Activated CD4-positive, alpha-beta T cell treated with anti-CD3 and anti-CD28 coated beads, Interleukin-2, Interleukin-6, amounts not matched to agents 100 ng/mL and 50 ng/mL, durations not matched to agents 16 hours and 8 hours (primary cell): ENCODE measurements around the gene FBLN2.

Source experiments
- DNase-seq: peaks from one replicate; pipeline ENCODE4 v3.0.0-alpha.2; 2020

FBLN2 gene

DNA sequence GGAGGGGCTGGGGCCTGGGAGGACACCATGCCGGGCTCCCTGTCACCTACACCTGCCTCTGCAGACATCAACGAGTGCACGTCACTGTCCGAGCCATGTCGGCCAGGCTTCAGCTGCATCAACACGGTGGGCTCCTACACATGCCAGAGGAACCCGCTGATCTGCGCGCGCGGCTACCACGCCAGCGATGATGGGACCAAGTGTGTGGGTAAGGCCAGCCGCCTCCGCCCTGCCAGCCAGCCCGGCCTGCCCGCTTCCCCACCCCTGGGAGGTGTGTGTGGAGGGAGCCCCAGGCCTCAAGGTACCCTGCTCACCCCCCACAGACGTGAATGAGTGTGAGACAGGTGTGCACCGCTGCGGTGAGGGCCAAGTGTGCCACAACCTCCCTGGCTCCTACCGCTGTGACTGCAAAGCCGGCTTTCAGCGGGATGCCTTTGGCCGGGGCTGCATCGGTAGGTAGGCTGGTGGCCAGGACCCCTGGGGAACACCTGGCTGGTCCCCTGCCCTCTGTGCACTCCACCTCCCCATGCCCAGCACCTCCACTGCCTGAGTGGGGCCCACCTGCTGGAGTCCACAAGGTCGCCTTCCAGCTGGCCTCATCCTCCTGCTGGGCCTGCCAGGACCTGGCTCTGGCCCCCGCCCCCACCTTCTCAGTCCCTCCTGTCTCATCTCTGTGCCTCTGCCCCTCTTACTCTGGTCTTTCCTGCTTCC is 80.1 kb downstream of the FBLN2 start:
- DNase-seq = no peak

DNA sequence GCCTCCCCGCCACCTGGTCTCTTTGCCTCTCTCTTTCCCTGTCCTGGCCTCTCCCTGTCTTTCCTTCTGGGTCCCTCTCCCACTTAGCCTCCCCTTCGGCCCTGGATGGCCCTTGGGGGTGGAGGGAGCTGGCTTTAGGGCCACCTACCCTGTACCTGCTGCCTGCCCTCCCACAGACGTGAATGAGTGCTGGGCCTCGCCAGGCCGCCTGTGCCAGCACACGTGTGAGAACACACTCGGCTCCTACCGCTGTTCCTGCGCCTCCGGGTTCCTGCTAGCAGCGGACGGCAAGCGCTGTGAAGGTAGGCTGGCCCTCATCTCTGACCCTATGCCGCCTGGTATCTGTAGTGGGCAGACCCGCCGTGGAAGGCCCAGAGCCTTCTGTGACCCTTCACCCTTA is 80.7 kb downstream of the FBLN2 start:
- DNase-seq = no peak

DNA sequence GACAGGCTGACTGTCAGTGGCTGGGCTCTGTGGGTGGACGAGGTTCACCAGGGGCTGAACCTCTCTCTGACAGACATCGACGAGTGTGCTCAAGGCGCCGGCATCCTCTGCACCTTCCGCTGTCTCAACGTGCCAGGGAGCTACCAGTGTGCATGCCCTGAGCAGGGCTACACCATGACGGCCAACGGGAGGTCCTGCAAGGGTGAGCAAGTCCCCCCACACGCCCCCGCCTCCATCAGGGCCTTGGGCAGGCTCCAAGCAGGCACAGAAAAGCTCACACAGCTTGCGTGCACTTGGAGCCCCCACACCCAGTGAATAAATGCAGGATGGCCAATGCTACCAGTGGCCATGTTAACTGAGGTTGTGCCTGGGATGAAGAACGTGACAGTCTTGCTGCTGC is 82.3 kb downstream of the FBLN2 start:
- no peak for DNase-seq

DNA sequence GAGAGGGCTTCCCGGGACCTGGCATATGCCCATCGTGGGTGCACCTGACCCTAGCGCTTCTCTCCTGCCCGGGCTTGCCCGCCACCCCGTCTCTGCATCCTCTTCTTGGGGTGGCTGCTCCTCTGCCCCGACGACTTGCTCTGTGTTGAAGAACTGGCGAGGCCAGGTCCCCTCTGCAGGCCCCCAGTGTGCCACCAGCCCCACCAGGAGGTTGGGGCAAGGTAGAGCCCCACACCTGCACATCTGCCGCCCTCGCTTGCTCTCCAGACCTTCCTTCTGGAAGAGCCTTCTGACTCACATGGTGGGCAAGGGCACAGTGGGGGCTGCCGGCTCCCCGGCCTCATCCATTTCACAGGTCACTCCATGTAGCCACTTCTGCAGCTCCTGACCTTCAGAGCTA is 84.3 kb downstream of the FBLN2 start:
- no peak for DNase-seq

DNA sequence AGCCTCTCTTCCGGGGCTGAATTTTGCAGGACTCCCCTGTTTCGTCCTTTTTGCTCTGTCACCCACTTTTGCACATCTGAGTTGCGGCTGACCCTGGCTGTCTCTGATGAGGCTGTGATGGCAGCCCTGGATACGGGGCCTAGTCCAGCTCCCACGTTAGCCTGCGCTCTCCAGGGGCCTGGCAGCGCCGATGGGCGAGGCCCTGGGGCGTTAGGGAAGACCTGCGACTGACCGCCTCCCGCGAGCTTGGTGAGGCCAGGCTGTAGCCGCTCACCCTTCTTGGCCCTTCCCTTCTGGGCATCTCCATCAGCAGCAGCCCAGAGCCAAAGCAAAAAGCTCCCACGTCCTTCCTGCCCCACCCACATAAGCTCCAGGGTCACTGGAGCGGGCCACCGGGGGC is 85.2 kb downstream of the FBLN2 start:
- DNase-seq = no peak

DNA sequence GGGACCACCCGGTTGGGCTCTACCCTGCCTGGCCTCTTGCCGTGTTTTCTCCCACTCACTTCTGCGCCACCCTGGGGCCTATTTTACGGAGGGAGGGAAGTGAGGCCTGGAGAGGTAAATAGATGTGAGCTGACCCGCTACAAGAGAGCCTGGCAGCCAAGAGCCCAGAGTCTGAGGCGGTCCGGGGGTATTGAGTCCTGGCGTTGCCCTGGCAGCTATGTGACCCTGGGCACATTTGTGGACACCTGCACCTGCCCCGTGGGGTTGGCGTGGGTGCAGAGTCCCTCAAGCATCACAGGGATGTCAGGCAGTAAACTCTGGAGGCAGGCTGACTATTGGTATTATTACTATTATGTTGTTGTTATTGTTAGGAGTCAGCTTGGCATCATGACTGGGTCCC is 85.7 kb downstream of the FBLN2 start:
- DNase-seq = no peak

DNA sequence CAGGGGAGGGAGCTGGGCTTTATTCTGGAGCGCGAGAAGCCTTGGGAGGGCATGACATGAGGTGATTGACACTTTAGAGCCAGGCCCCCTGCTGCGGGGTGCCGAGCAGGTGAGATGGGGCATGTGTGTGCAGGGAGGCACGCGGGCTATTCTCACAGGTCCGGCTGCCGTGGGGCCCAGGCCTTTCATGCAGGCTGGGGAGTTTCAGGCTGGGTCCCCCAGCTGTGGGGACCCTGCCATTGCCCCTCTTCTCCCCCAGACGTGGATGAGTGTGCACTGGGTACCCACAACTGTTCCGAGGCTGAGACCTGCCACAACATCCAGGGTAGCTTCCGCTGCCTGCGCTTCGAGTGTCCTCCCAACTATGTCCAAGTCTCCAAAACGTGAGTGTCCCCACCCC is 87.3 kb downstream of the FBLN2 start:
- DNase-seq = no peak

DNA sequence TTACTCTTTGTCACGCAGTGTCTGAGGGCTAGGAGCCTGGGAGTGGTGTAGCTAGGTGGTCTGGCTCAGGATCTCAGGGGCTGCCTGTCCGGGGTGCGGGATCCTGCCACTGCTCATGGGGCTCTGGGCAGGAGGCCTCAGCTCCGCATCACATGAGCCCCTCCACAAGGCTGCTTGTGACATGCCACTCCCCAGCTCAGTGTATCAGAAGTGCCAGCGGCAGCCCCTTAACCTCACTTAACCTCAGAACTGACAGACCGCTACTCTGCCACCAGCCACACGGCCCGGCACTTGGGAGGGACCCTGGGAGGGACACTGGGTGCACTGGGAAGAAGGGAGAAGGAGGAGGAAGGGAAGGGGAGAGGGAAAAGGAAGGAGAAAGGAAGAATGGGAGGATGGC is 87.9 kb downstream of the FBLN2 start:
- no peak for DNase-seq

DNA sequence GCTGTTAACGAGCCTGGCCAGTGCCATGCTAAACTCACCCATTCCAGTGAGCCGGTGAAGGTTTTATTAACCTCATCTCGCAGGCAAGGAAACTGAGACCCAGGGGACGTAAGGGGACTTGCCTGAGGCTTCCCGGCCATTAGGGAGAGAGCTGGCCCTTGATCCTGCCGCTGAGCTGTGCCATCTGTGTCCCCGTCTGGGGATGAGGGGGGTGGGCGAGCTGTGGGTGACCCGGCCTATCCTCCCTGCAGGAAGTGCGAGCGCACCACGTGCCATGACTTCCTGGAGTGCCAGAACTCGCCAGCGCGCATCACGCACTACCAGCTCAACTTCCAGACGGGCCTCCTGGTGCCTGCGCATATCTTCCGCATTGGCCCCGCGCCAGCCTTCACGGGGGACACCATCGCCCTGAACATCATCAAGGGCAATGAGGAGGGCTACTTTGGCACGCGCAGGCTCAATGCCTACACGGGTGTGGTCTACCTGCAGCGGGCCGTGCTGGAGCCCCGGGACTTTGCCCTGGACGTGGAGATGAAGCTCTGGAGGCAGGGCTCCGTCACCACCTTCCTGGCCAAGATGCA is 88.5 kb downstream of the FBLN2 start:
- DNase-seq = no peak

DNA sequence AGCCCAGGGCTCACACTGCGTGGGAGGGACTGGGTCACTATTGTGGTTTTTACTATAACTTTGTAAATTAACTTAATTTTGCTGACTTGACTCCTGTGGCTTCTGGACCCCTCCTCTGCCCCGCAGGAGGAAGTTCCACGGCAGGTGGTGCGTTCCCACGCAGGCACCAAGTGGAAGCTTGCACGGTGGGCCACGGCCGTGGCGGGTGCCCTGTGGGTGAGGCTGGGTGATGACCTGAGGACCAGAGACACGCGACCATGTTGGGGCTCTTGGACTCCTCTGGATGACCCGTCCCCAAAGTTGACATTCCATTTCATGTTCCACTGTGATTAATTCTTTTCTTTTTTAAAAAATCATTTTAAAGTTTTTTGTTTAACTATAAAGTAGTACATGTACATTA is 89.0 kb downstream of the FBLN2 start:
- no peak for DNase-seq

DNA sequence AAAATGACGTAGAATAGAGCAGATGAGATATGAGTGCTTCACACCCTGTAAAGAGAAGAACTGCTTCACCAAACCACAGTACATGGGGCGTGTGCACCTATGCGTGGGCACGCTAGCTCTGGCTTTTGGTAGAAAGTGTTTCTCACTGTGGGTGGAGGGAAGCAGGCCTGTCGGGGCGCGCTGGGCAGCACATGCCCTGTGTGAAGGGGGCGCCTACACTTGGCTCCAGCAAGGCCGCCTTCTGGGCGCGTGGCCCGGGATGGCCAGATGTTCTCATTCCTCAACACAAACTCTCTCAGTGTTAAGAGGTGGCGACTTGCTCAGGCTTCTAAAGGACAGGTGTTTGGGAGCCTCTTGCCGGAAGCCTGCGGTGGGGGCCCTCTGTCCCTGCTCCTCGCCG is 90.0 kb downstream of the FBLN2 start:
- DNase-seq = no peak

DNA sequence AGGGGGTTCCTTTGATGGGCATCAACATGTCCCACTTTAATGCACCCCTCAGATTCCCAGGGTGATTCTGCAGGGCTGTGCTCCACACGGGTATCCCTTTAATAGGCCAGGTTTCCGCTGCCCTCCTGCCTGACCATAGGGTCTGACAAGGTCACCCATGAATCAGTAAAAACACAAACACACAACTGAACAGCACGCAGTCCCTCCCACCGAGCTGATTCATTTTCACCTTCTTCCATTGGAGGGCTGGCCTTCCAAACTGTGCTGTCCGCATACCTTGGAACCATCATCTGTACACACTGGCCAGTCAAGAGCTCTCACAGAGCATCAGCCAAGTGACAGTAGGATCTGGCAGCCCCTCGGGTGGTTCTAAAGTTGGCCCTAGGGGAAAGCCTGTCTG is 93.7 kb downstream of the FBLN2 start:
- no peak for DNase-seq

DNA sequence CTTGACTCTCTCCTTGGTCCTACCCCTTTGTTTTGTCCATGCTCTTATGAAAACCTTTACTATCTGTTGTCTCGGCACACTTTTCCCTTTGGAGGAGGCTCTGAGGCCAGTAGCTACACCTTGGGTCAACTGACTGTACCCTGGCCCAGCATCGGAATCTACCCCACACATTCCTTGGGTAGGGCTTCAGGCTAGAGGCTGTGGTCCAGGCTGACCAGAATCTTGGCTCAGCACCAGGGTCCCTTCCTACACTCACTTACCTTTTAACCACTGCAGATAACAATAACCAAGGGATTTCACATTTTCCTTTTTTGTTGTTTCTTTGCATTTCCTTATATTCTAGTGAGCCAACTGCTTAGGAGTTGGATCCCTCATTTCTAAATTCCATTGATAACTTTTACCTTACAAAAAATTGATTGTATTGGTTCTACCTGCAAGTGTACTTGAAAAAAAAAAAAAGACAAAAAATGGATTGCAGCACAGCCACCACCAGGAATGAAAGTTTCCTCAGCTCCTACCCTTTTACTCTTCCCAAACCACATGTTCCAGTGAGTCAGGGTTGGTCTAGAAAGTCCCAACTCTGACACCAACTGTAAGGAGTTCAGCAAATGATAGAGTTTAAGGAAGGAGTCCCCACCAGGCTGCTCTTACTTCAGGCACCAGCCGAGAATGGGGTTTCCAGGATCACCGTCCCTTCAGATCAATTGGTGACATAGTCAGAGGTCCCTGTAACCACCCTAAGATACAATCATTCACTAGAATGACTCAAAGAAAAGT is 95.6 kb downstream of the FBLN2 start:
- no peak for DNase-seq

DNA sequence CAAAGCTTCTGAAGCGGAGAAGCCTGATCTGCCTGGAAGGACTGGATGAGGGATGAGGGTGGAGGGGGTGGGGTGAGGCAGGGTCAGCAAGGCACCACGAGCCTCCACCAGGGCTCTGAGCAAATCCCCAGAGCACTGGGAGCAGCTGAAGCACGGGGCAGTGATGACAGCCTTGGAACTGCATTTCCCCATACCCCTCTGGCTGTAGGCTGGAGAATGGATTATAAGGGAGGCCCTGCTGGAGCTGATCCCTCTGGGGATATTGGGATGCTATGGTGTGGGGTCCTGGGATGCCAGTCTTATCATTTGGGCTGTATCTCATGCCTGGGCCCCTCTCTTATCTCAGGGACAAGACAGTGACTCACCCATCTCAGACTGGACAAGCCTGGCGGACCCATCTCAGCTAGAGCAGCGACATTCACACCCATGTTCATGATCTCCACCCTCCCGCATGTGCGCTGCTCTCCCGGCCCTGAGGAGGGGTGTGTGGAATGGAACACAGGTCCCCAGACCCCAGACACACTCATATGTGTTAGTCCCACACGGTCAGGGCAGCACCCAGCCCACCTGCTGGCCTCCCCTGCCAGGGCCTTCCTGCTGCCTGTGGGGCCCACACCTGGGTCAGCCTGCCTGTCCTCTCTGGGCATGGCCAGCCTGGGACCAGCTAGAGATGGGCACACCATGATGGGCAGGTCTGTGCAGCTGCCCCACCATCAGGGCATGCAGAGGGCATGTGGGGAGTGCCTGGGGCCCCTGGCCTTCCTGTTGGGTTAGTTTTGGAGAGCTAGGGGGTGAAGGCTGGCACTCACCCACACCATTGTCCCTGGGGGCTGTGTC is 97.1 kb downstream of the FBLN2 start:
- DNase-seq = no peak

DNA sequence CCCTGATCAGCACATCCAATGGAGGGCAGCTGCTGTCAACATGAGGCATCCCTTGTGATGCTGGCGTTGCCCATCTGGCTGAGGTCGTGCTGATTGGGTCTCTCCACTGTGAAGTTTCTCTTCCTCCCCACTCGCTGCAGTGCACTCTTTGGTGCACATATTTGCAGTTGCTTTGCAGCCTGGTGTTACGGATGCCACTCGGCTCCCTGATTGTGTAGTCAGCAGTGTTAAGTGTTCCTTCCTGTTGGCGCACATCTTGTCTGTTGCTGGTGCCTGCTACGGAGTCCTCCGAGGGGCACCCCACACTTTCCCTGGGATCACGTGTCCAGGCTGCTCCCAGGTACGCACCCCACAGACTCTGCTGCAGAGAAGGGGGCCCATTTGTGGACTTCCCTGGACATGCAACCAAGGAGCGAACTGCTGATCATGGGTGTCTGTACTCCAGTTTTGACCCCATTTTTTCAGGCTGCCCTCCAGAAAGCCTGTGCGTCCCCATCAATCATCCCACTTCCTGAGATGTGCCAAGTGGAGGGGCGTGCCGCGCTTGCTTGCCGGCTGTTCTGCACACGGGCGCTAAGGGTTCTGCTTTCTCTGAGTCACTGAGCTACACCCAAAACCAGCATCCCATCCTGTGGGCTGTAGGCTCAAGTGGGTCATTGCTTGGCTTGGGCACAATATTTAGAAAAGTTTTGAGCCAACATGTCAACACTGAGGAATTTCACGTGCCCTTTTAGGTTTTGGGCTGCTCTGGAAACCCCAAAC is 98.6 kb downstream of the FBLN2 start:
- no peak for DNase-seq

DNA sequence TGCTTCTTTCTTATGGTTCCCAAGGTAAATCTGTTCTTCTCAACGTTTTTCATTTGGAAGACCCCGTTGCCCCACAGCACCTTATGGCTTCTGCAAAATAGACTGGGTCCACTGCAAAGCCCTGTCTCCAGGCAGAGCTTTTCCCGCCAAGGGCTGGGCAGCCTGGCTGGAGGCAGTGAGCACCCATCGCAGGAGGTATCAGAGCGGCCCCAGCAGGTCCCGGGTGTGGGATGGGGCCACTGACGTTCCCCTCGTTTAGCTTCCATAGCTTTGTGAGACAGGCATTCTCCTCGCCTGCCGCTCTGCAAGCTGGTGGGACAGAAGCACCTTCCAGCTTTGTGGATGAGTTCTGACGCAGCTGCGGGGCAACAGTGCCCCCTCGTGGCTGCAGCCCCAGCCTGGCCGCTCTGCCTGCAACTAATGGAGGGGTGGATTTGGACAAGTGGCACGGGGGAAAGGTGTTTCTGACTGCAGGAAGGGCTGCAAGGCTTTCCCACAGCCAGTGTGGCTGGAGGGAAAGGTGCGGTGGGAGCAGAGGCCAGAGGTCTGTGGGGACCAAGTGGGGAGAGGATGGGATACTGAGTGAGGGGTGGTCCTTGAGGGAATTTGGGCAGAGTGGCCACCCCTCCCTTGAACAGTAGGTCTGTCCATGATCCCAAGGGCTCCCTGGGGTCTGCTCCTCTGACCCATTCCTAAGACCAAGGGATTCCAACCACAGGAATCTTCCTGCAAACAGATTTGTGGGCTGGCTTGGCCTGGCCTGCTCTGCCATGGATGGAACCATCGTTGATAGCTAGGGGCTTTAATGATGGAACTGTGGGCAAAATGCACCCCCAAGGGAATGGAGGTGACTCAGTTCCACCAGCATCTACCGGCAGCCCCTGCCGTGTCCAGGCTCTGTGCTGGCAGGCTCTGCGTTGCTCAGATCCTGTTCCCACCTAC is 99.4 kb downstream of the FBLN2 start:
- DNase-seq = peak; percentile 82

DNA sequence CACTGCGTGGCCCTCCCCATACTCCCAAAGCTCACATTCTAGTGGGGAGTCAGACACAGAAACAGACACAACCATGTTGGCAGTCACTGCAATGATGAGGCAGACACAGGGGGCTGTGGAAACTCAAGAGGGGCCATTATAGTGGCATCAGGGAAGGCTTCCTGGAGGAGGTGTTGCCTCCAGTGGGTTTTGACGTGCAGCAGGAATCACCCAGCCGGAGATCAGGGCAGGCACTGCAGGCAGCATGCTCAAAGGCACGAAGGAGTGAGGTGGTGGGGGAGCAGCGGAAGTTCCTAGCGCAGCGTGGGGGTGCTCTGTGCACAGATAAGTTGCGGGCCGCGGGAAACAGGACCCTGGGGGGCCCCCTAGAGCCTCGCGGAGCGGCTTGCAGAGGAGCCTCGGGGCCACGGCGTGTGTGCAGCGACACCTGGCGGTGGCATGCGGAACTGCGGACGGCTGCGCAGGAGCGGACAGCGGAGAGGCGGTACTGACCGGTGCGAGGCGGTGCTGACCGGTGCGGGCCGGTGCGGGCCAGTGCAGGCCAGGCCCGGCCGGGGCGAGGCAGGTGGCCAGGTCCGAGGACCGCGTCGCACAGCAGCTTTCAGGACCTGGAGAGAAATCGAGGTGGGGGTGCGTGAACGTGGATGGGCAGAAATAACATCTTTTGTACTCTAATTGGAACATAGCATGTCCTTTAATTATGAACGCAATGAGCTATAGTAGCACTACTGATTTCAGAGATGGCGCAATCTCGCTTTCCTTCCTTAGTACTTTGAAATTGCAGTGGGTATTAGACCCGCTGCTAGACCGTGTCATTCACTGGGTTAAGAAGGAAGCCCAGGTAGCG is 101.5 kb downstream of the FBLN2 start:
- DNase-seq = peak; percentile 80

DNA sequence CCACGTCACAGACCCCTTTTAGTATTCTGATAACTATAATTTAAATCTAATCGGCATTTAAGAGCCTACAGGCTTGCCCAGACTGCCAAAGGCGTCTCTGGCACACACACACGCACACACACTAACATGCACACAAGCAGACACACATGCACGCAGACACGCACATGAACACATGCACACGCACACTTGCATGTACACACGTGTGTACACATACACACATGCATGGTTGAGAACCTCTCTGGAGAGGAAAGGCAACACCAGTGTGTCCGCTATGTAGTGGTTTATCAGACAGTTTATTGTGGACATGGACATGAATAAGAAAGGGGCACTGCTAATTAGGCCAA is 102.1 kb downstream of the FBLN2 start:
- no peak for DNase-seq

DNA sequence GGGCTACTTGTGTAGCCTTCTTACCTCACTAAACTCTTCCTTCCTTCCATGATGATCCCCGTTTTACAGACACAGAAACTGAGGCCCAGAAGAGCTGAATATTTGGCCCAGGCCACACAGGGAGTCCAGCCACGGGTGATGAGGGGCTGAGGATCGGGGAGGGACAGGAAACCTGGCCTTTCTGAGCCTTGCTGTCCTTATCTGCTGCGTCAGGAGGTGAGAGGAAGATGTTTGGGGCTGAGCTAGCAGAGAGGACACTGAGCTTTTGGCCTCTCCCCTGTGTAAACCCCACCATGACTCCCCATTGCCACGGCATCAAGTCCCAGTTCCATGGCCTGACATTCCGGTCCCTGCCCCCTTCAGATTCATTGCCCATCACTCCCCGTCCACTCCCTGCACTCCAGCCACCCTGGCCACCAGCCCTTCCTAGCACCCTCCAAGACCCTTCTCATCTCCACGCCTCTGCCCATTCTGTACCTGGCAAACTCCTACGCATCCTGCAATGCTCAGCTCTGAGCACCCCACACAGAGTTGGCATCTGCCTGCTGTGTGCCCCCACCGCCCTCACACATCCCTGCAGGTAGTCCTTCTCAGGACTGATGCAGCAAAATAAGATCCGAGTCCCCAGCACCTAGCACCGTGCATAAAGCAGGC is 103.0 kb downstream of the FBLN2 start:
- no peak for DNase-seq

DNA sequence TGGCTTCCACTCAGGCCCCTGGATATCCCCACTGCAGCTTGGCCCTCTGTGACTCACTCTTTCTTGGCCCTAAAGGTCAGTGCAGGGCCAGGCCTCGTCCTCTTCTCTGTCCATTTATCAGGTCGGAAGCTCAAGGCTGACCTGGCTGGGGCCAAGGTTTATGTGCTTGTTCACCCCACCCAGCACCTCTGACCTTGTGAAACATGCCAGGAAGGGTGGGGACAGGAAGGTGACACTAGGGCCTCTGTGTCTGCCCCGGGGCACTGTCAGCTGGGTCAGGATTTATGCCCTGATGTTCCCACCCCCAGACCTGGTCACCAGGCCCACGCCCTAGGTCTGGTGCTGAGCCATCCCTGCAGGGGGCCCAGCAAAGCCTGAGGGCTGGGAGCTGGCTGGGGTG is 103.8 kb downstream of the FBLN2 start:
- DNase-seq = no peak
